Kidney glomerular epithelial cell (primary cell): ENCODE data around the gene CTU2.

Experiments
- DNase-seq: peaks from one replicate; lab custom pipeline; 2025; lab: John Stamatoyannopoulos, UW

CTU2 gene

GRCh38 chr16:88681709-88682451, 24.4 kb upstream of the CTU2 start:
- DNase-seq: no peak

DNA sequence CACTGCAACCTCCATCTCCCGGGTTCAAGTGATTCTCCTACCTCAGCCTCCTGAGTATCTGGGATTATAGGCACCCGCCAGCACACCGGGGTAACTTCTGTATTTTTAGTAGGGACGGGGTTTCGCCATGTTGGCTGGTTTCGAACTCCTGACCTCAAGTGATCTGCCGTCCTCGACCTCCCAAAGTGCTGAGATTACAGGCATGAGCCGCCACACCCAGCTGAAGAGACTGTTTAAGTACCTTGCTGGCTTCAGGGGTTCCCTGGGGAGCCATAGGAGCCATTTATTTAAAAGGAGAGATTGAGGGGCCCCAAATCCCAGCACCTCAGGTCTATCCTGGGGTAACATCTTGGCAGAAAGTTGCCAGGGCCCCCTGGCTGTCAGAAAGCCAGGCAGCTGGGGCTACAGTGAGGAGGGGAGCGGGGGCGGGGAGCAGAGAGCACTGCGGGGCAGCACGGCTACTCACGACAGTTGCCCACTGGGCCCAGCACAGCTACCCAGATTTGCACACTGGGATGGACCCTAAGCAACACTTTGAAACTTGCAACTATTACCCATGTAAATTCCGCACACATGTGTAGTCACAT, 21.6 kb upstream of the CTU2 start:
- DNase-seq: no peak

DNA sequence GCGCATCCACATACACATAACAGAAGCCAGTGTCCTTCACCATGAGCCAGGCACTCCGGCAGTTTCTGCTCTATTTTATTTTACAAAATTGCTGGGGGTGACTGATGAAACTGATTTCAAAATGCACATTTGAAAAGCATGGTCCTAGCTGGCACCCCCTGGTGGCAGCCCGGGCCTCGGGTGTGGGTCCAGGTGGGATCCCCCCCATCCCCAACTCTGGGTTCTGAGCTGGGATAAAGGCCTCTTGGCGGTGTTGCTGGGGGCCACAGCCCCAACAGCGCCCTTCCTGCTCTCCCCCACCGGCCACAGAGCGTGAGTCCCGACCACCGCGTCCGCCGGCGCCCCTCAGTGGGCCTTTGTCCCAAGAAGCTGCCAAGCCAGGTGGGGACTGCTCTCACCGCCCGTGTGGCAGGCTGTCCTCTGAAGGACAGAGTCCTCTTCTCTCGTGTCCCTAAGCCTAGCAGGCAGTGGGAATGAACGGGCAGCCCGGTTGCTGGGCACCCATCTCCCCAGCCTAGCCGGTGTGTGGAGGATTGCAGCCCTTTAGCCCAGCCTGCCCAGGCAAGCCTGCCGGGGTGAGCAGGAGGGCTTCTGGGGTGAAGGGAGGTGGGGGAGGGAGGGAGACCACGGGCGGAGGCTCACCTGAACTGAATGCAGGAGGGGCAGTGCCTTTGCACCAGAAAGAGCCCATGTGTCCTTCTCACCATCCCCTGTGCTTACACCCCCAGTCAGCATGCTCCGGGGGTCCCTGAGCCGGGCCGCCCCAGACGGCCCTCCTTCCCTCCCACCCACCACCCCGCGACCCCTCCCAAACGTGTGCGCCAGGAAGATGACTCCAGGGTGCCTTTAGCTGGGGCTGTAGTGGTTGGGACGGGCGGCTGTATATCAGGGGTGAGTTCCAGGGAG, 20.9 kb upstream of the CTU2 start:
- peak; percentile 4 for DNase-seq

- no peak for DNase-seq
These were observed 20.3 kb upstream of the CTU2 start for GRCh38 chr16:88686062-88686438.

GRCh38 chr16:88686439-88687253, 19.7 kb upstream of the CTU2 start, which contains the start of gene SNAI3:
Gene SNAI3, minus strand, starts transcription at chr16:88686507. Its CDS starts 101 bp downstream, at chr16:88686406.
- peak; percentile 35 for DNase-seq

GRCh38 chr16:88687254-88687576, 19.1 kb upstream of the CTU2 start:
- no peak for DNase-seq

DNA sequence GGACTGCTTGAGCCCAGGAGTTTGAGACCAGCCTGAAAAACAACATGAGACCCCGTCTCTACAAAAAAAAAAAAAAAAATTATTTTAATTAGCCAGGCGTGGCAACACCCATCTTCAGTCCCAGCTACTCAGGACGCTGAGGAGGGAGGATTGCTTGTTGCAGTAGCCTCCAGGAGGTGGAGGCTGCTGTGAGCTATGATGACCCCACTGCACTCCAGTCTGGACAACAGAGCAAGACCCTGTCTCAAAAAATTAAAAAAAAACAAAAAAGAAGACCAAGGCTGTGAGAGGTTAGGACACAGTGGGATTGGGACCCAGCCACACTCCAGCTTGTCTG, 18.7 kb upstream of the CTU2 start:
- no peak for DNase-seq

DNA sequence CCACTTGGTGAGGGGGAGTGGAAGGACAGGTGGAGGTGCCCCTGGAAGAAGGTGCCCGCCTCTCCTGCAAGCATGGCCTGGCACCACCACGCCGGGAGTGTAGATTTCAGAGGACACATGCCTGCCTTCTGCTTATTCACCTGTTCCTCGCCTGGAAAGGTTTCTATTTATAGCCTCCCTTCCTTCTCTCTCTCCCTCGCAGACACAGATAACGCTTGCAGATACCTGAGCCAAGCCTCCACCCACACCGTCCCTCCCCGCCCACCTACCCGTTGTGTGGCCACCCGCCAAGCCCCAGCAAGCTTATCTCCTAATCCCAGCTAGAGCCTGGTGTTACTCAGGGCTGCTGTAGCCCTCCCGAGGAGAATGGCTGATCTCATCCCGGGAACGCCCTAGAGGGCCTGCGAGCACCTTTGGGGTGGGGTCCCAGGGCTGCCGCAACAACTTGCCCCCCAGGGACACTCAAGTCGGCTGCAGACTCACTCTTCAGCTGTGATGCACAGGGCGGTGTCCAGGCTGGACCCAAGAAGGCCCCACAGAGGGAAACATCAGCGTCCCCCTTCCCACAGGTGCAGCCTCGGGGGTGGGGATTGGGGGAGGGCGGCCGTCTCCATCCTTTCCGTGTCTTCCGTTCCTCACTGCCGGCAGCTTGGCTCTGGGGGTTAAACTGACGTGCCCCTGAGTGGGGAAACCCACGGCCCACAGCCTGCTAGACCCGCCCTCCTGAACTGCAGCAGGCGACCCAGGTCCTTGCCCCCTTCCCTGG, 18.1 kb upstream of the CTU2 start:
- peak; percentile 9 for DNase-seq

GRCh38 chr16:88690341-88691128, 15.8 kb upstream of the CTU2 start:
- no peak for DNase-seq

DNA sequence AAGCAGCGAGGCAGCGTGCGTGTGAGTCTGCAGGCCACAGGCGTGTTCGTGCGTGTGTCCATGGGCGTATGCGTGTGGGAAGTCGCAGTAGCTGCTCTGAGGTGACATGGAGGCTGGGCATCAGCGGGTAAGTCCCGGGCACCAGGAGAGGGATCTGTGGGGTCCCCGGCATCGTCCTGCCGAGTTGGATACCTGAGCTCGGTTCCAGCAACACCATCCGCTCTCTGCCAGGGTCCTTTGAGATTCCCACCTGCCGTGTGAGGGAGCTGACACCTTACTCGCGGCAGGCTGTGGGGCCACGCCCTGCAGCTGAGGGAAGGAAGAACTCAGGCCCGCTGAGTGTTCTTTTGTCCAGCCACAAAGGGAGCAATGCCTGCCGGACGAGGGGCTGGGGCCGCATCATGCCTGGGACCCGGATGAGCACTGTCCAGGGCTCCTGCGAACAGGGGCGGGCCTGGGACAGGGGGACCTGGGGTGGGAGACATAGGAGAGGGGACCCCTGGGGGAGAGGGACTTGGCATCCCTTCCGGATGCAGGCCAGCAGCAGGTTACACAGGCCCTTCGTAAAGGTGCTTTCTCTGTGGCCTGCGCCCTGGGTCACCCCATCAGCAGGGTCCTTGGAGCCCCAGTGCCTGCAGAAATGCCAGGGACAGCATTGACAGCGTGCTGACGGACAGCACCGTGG, 15.0 kb upstream of the CTU2 start:
- no peak for DNase-seq

- no peak for DNase-seq
These were observed 14.3 kb upstream of the CTU2 start for GRCh38 chr16:88691924-88692560.

GRCh38 chr16:88692861-88693260, 13.4 kb upstream of the CTU2 start:
- no peak for DNase-seq

- DNase-seq: no peak
These were observed 12.7 kb upstream of the CTU2 start for GRCh38 chr16:88693420-88694177.

DNA sequence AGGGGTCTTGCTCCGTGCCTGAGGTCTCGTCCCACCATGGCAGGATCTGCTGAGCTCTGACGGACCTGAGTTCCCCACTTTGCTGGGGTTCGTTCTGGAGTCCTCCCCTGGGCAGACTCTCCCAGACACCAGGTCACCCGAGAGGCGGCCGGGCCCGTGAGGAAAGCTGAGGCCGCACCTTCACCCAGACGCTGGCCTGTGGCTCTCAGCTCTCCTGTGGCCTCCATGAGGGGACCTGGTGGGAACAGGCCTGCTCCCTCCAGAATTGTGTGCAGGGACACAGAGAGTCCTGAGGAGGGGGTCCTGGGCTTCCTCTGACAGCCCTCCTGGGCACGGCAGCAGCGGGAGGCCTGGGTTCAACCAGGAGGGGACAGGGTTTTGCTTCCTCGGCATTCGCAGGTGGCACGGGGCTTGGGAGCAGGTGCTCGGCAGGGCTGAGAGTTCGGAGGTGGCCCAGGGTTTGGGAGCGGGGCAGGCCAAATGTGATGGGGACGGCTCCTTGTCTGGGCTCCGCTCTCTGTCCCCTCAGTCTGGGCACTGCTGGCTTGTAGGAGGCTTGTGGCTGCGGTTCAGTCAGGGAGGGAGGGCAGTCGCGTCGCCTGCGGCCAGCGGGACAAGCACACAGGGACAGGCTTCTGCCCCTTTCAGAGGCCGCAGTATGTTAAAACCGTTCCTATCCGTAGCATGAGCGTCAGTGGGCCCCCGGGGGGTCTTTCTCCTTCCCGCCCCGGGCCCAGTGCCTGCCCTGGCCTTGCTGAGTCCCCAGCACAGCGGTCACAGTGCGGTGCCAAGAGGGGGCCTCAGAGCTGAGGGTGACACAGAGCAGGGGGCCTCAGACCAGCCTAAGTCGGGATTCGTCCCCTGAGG, 11.8 kb upstream of the CTU2 start:
- no peak for DNase-seq

GRCh38 chr16:88695218-88695617, 11.1 kb upstream of the CTU2 start:
- no peak for DNase-seq

DNA sequence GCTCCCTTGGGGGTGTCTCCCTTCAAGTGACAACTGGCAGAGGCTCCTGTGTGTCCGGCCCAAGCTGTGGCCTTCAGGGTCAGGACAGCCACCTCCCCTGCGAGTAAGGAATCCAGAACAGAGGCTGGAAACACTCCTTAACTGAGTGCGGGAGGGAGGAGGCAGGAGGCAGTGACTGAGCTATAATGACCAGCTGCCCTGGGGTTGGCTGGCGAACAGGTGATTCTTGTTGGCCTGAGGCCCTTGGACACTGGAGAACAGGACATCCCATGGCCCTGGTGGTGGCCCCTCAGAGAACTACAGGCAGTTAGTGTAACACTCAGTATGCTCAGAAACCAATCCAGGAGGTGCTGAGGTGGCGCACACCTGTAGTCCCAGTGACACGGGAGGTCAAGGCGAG, 10.6 kb upstream of the CTU2 start:
- DNase-seq: no peak

GRCh38 chr16:88696441-88696840, 9.9 kb upstream of the CTU2 start:
- DNase-seq: no peak
